HG02852 (cell line): ENCODE results near the gene PRUNE1.

Experiments
- ATAC-seq: cut with Tn5 transposase; IDR thresholded peaks from one replicate; pipeline ENCODE4 v1.9.1; 2021; ENCODE audit warnings: mild to moderate bottlenecking, moderate library complexity; ENCODE audit not compliant: unreplicated experiment

The PRUNE1 gene

DNA sequence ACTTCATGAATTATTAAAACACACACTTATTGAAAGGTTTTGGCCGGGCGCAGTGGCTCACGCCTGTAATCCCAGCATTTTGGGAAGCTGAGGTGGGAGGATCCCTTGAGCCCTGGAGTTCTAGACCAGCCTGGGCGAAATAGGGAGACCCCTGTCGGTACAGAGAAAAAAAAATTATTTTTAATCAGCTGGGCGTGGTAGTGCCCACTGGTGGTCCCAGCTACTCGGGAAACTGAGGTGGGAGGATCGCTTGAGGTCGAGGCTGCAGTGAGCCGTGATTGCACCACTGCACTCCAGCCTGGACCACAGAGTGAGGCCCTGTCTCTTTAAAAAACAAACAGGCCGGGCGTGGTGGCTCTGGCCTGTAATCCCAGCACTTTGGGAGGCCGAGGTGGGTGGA is 64.0 kb downstream of the PRUNE1 start:
- ATAC-seq: no peak
